SU-DHL-6 (cell line): ENCODE results near the gene GAPDH.

Source experiments
- H2AFZ ChIP-seq: fragments of 200-600 bp; sonication (generic); 2 replicates; pipeline ENCODE4 v1.6.1; 2014; ENCODE audit warnings: low read depth, mild to moderate bottlenecking, moderate library complexity, mixed read lengths, antibody characterized with exemption, low read length; ENCODE audit not compliant: severe bottlenecking
- H3F3A ChIP-seq: fragments of 200-600 bp; shearing (Covaris generic); 2 replicates; pipeline ENCODE4 v1.6.0; 2016; ENCODE audit warnings: antibody characterized with exemption, mild to moderate bottlenecking; ENCODE audit not compliant: insufficient read depth
- H3K27ac ChIP-seq: fragments of 200-600 bp; sonication (generic); 2 replicates; pipeline ENCODE4 v1.5.1; 2016; ENCODE audit warnings: low read depth, mild to moderate bottlenecking, low read length, moderate library complexity, mixed read lengths
- H3K27me3 ChIP-seq: fragments of 200-600 bp; sonication (generic), shearing (Covaris generic); 2 replicates; pipeline ENCODE4 v1.6.0; 2014; ENCODE audit warnings: mild to moderate bottlenecking, low read length
- H3K36me3 ChIP-seq: fragments of 200-600 bp; sonication (generic); 2 replicates; pipeline ENCODE4 v1.6.1; 2014; ENCODE audit warnings: mild to moderate bottlenecking, low read length, mixed read lengths
- H3K4me2 ChIP-seq: fragments of 300-600, 200-600 bp; shearing (Covaris generic), sonication (generic); 2 replicates; pipeline ENCODE4 v1.6.0; 2014; ENCODE audit warnings: low read length, low read depth, mild to moderate bottlenecking; ENCODE audit not compliant: poor library complexity, severe bottlenecking
- H3K4me3 ChIP-seq: fragments of 200-600 bp; sonication (generic); 2 replicates; pipeline ENCODE4 v1.5.1; 2014; ENCODE audit warnings: antibody characterized with exemption, low read length, mild to moderate bottlenecking, mixed read lengths; ENCODE audit not compliant: insufficient read depth, poor library complexity, severe bottlenecking
- H3K79me2 ChIP-seq: fragments of 200-600 bp; sonication (generic); 2 replicates; pipeline ENCODE4 v1.6.1; 2014; ENCODE audit warnings: mild to moderate bottlenecking, low read length, moderate library complexity; ENCODE audit not compliant: insufficient read depth
- H3K9ac ChIP-seq: fragments of 200-600 bp; sonication (generic); 2 replicates; pipeline ENCODE4 v1.7.0; 2014; ENCODE audit warnings: mild to moderate bottlenecking, low read length
- H3K9me2 ChIP-seq: fragments of 200-600 bp; sonication (generic); replicated peaks from 2 replicates; pipeline ENCODE4 v1.6.1; 2014; ENCODE audit warnings: low read length; ENCODE audit not compliant: insufficient read depth
- H3K9me3 ChIP-seq: fragments of 200-600 bp; sonication (generic); 2 replicates; pipeline ENCODE4 v1.6.1; 2014; ENCODE audit warnings: low read length, mixed read lengths; ENCODE audit not compliant: insufficient read depth
- H4K20me1 ChIP-seq: fragments of 200-600 bp; sonication (generic); 2 replicates; pipeline ENCODE4 v1.6.1; 2014; ENCODE audit warnings: low read depth, mild to moderate bottlenecking, antibody characterized with exemption, low read length, moderate library complexity, mixed read lengths
- EZH2phosphoT487 ChIP-seq: fragments of 200-600 bp; sonication (generic), shearing (Covaris generic); conservative IDR thresholded peaks from 2 replicates; pipeline ENCODE4 v1.6.1; 2018; ENCODE audit warnings: mild to moderate bottlenecking, antibody characterized with exemption, low read length, moderate library complexity, mixed read lengths
- TF ChIP-seq, protein P1 (sequence below): fragments of 200-600 bp; sonication (generic); IDR thresholded peaks from one replicate; pipeline ENCODE4 v1.5.1; 2017; ENCODE audit warnings: antibody characterized with exemption, mild to moderate bottlenecking, low read length, moderate library complexity; ENCODE audit not compliant: insufficient read depth, poor library complexity, severe bottlenecking

The GAPDH gene

DNA sequence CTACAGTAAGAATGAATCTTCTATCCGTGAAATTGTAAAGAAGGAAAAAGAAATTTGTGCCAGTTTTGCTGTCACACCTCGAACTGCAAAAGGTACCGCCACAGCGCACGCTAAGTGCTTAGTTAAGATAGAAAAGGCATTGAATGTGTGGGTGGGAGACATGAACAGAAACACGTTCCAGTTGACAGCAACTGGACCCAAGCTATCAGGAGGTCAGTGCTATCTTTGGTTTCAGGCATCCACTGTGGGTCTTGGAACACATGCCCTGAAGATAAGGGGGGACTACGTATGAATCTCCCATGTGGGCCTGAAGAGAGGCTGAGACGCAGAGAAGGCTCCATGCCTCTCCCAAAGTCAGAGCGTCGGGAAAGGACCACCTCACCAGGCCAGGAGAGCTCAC is 11.7 kb downstream of the GAPDH start:
- no peak overlapping the region for H3K27ac ChIP-seq
- H3K36me3 ChIP-seq: peaks cover 7% of the 10 kb centered on the region; the same call in 1 of the 2 replicates

DNA sequence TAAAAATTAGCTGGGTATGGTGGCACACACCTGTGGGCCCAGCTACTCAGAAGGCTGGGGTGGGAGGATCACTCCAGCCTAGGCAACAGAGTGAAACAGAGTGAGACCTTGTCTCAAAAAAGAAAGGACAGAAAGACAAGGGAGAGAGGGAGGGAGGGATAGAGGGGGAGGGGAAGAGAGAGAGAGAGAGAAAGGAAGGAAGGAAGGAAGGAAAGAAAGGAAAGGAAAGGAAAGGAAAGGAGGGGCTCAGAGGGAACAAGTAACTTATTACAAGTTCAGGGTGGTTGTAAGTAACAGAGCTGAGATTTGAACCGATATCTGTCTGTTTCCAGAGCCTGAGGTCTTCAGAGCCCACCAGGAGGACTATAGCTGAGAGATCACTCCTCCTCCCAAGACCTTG is 13.2 kb downstream of the GAPDH start:
- H3K36me3 ChIP-seq: peaks cover 7% of the 10 kb centered on the region; the same call in 1 of the 2 replicates
- H3F3A ChIP-seq: no peaks in the 10 kb centered on the region
- H3K79me2 ChIP-seq: peaks cover 18% of the 10 kb centered on the region
- no peaks in the 10 kb centered on the region for H3K9me2 ChIP-seq
- no peak overlapping the region for H3K9ac ChIP-seq
- H3K27me3 ChIP-seq: no peaks in the 10 kb centered on the region
- no peaks in the 10 kb centered on the region; the same call in 1 of the 2 replicates for H4K20me1 ChIP-seq
- no peak overlapping the region for H3K4me3 ChIP-seq
- no peak overlapping the region for H3K4me2 ChIP-seq
- TF ChIP-seq EZH2phosphoT487: no peak
- TF ChIP-seq, protein P1, sequence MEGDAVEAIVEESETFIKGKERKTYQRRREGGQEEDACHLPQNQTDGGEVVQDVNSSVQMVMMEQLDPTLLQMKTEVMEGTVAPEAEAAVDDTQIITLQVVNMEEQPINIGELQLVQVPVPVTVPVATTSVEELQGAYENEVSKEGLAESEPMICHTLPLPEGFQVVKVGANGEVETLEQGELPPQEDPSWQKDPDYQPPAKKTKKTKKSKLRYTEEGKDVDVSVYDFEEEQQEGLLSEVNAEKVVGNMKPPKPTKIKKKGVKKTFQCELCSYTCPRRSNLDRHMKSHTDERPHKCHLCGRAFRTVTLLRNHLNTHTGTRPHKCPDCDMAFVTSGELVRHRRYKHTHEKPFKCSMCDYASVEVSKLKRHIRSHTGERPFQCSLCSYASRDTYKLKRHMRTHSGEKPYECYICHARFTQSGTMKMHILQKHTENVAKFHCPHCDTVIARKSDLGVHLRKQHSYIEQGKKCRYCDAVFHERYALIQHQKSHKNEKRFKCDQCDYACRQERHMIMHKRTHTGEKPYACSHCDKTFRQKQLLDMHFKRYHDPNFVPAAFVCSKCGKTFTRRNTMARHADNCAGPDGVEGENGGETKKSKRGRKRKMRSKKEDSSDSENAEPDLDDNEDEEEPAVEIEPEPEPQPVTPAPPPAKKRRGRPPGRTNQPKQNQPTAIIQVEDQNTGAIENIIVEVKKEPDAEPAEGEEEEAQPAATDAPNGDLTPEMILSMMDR: no peak
- H2AFZ ChIP-seq: no peak overlapping the region
- no peak overlapping the region for H3K27ac ChIP-seq
- no peaks in the 10 kb centered on the region for H3K9me3 ChIP-seq

More for the DNA sequence above, 11.7 kb downstream of the GAPDH start:
- Histone ChIP-seq H3K4me2 (no peak overlapping the region), H2AFZ (no peak overlapping the region), H3F3A (peaks cover 2% of the 10 kb centered on the region; the same call in 1 of the 2 replicates), H4K20me1 (no peaks in the 10 kb centered on the region), H3K4me3 (no peak overlapping the region), H3K9me2 (no peaks in the 10 kb centered on the region), H3K9ac (no peak overlapping the region), H3K79me2 (0 out of 2 replicates have a peak, but pooled peaks cover 3% of the 10 kb centered on the region), H3K9me3 (no peaks in the 10 kb centered on the region), H3K27me3 (no peaks in the 10 kb centered on the region)
- no peak for TF ChIP-seq EZH2phosphoT487
- TF ChIP-seq, protein P1: no peak

DNA sequence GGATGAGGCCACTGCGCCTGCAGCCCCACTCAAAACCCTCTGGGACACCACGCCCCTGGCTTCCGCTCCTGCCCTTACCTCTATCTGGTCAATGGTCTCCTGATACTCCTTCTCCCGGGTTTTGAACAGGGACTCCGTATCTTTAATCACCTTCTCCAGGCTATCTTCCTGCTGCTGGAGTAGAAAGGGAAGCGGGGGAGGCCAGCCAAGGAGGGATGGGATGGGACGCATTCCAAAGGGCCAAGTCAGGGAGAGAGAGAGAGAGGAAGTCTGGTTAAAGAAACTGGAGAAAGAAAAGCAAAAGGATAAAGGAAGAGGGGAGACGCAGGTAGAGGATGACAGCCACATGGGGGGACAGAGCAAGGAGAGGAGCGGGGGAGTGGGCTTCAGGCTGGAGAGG is 13.7 kb downstream of the GAPDH start:
- H2AFZ ChIP-seq: no peak overlapping the region
- H3K27me3 ChIP-seq: no peaks in the 10 kb centered on the region
- no peak overlapping the region for H3K27ac ChIP-seq
- no peaks in the 10 kb centered on the region for H3K9me2 ChIP-seq
- H3K9ac ChIP-seq: no peak overlapping the region
- H3K9me3 ChIP-seq: no peaks in the 10 kb centered on the region
- H3K4me3 ChIP-seq: no peak overlapping the region
- H3K36me3 ChIP-seq: peaks cover 7% of the 10 kb centered on the region; the same call in 1 of the 2 replicates
- peaks cover 22% of the 10 kb centered on the region for H3K79me2 ChIP-seq
- no peaks in the 10 kb centered on the region for H3F3A ChIP-seq
- H4K20me1 ChIP-seq: peaks cover 2% of the 10 kb centered on the region; the same call in 1 of the 2 replicates
- TF ChIP-seq, protein P1: no peak
- no peak for TF ChIP-seq EZH2phosphoT487
- H3K4me2 ChIP-seq: no peak overlapping the region
